Uterus (tissue), 4 donors: ENCODE measurements around the gene RFX4. TPM values are rescaled to one million over a fixed set of nuclear protein-coding genes. Genes with fewer than 3 reads are reported as not detected.

Experiments used
- DNase-seq, 2 donors: peaks; one replicate each; pipeline ENCODE4 v3.0.0-alpha.2; 2019 to 2020
- H3K27ac ChIP-seq, 2 donors: fragments of 200-600 bp; sonication (generic); 1 replicate in 1 of 2; 2 replicates in 1 of 2; pipeline ENCODE4 v1.5.1; 2016 to 2018
- H3K27me3 ChIP-seq, 2 donors: fragments of 200-600 bp; sonication (generic); one replicate each; pipeline ENCODE4 v1.5.1; 2018 to 2019; ENCODE audit warnings: control low read depth in 1 of 2
- H3K36me3 ChIP-seq, 2 donors: fragments of 200-600 bp; sonication (generic); one replicate each; pipeline ENCODE4 v1.5.1; 2019; ENCODE audit warnings: control low read depth in 1 of 2
- H3K4me1 ChIP-seq, 2 donors: fragments of 200-600 bp; sonication (generic); one replicate each; pipeline ENCODE4 v1.5.1; 2018 to 2019; ENCODE audit warnings: control low read depth in 1 of 2
- H3K4me3 ChIP-seq, 2 donors: fragments of 200-600 bp; sonication (generic); 1 replicate in 1 of 2; 2 replicates in 1 of 2; pipeline ENCODE4 v1.5.1; 2018 to 2019; ENCODE audit warnings: mild to moderate bottlenecking in 1 of 2
- H3K9me3 ChIP-seq, 2 donors: fragments of 200-600 bp; sonication (generic); one replicate each; pipeline ENCODE4 v1.5.1; 2019; ENCODE audit warnings: control low read depth in 1 of 2
- CTCF ChIP-seq, 4 experiments: fragments of 200-600 bp in 2 of 4; fragments of 450-650 bp in 2 of 4; sonication (generic) in 2 of 4; IDR thresholded peaks; one replicate each; pipeline ENCODE4 v1.5.1; 2016 to 2019; ENCODE audit warnings: antibody characterized with exemption in 4 of 4, mild to moderate bottlenecking in 2 of 4, moderate library complexity in 1 of 4
- POLR2A ChIP-seq, 2 donors: fragments of 450-650 bp; IDR thresholded peaks; one replicate each; pipeline ENCODE4 v1.6.1; 2016; ENCODE audit warnings: antibody characterized with exemption in 2 of 2, mild to moderate bottlenecking in 1 of 2, moderate library complexity in 1 of 2
- intact Hi-C: fragments of 100-400 bp; cut with DNase I; formaldehyde crosslinking; loops from one replicate; pipeline ENCODE4 v1.15.1; 2023; ENCODE audit warnings: low total_unique reads
- total RNA-seq, 4 donors: library from RNA; depleted of rRNA in 3 of 4; stranded (reverse); fragments of >200 nt in 3 of 4; gene quantifications; one replicate each; pipeline versions ENCODE4 v1.1.0 to v1.2.4, GENCODE V29; 2014 to 2023
- donor health status: DM: yes; HTN: yes; CAD: no.

RFX4 gene
- total RNA-seq, 4 donors from 2014 or later: not detected

GRCh38 chr12:106586278-106586802 is 3.5 kb downstream of the RFX4 start:
- Histone ChIP-seq H3K4me1 (peaks cover 0 to 36% of the 10 kb centered on the region in 2 donors), H3K36me3 (no peaks in the 10 kb centered on the region), H3K4me3 (no peak overlapping the region), H3K27me3 (peaks cover 0 to 64% of the 10 kb centered on the region in 2 donors), H3K9me3 (no peaks in the 10 kb centered on the region), H3K27ac (no peak overlapping the region)
- DNase-seq: no peak
- intact Hi-C loops: no loop called here
- no peak for TF ChIP-seq CTCF (IDR thresholded peaks at IDR 0.05)

GRCh38 chr12:106586803-106587684 is 4.2 kb downstream of the RFX4 start:
- no peak for DNase-seq
- Histone ChIP-seq H3K36me3 (no peaks in the 10 kb centered on the region), H3K9me3 (no peaks in the 10 kb centered on the region), H3K4me3 (no peak overlapping the region), H3K27ac (no peak overlapping the region), H3K4me1 (peaks cover 0 to 30% of the 10 kb centered on the region in 2 donors), H3K27me3 (peaks cover 0 to 57% of the 10 kb centered on the region in 2 donors)
- intact Hi-C loops: no loop called here
- TF ChIP-seq POLR2A (IDR thresholded peaks at IDR 0.05): no peak
- no peak for TF ChIP-seq CTCF (IDR thresholded peaks at IDR 0.05)

- H3K9me3 ChIP-seq: no peaks in the 10 kb centered on the region
Observed at GRCh38 chr12:106588771-106589170, 6.0 kb downstream of the RFX4 start.

GRCh38 chr12:106590601-106591000 is 7.8 kb downstream of the RFX4 start:
- H3K27me3 ChIP-seq: peaks cover 0 to 23% of the 10 kb centered on the region in 2 donors
- TF ChIP-seq POLR2A (IDR thresholded peaks at IDR 0.05) (no peak), CTCF (IDR thresholded peaks at IDR 0.05) (no peak)
- no peaks in the 10 kb centered on the region for H3K9me3 ChIP-seq
- H3K36me3 ChIP-seq: no peaks in the 10 kb centered on the region
- intact Hi-C loops: no loop called here
- DNase-seq: no peak
- peaks cover 0 to 10% of the 10 kb centered on the region in 2 donors for H3K4me1 ChIP-seq
- H3K4me3 ChIP-seq: no peak overlapping the region
- H3K27ac ChIP-seq: no peak overlapping the region

More at GRCh38 chr12:106588771-106589170, 6.0 kb downstream of the RFX4 start:
- TF ChIP-seq CTCF (IDR thresholded peaks at IDR 0.05): no peak
- TF ChIP-seq POLR2A (IDR thresholded peaks at IDR 0.05): no peak
- intact Hi-C loops: no loop called here
- Histone ChIP-seq H3K27ac (no peak overlapping the region), H3K4me1 (peaks cover 0 to 19% of the 10 kb centered on the region in 2 donors), H3K4me3 (no peak overlapping the region), H3K27me3 (peaks cover 0 to 42% of the 10 kb centered on the region in 2 donors), H3K36me3 (no peaks in the 10 kb centered on the region)
- DNase-seq: no peak

GRCh38 chr12:106594447-106594846 is 11.6 kb downstream of the RFX4 start:
- DNase-seq: no peak
- intact Hi-C loops: no loop called here
- H3K27me3 ChIP-seq: peaks cover 0 to 9% of the 10 kb centered on the region in 2 donors
- TF ChIP-seq POLR2A (IDR thresholded peaks at IDR 0.05) (no peak), CTCF (IDR thresholded peaks at IDR 0.05) (no peak)
- H3K4me3 ChIP-seq: no peak overlapping the region
- no peaks in the 10 kb centered on the region for H3K4me1 ChIP-seq
- H3K27ac ChIP-seq: no peak overlapping the region
- no peaks in the 10 kb centered on the region for H3K36me3 ChIP-seq
- H3K9me3 ChIP-seq: no peaks in the 10 kb centered on the region
